Stimulated activated CD8-positive, alpha-beta memory T cell treated with anti-CD3 and anti-CD28 coated beads, Interleukin-7, amount 100 ng/mL, for 1 hour (primary cell): Measurements from ENCODE around the gene NEDD9.

Source experiments
- DNase-seq, 2 donors: peaks; one replicate each; pipeline ENCODE4 v3.0.0-alpha.2; 2020; ENCODE audit warnings: low read depth in 2 of 2

Gene NEDD9

GRCh38 chr6:11143394-11144371 is 88.8 kb downstream of the NEDD9 start:
- DNase-seq, result no peak

GRCh38 chr6:11142296-11143027 is 90.0 kb downstream of the NEDD9 start:
- no peak for DNase-seq

- no peak for DNase-seq
Measured at GRCh38 chr6:11141295-11141694, 91.2 kb downstream of the NEDD9 start.

- DNase-seq, result no peak
Measured at GRCh38 chr6:11140056-11140455, 92.4 kb downstream of the NEDD9 start.

- no peak for DNase-seq
Measured at GRCh38 chr6:11139051-11139960, 93.2 kb downstream of the NEDD9 start.

- no peak for DNase-seq
Measured at GRCh38 chr6:11136809-11137208, 95.7 kb downstream of the NEDD9 start.
